Left forelimb (tissue), 1 donor: ENCODE measurements around the gene EPS8.
"Not testable (repeated sequence)": the region's sequence is repeated elsewhere in the genome, so short reads cannot be mapped to it uniquely, and the experiment has no call there.

Source experiments
- DNase-seq: peaks from one replicate; pipeline ENCODE4 v3.0.0-alpha.2; 2018; ENCODE audit warnings: low spot score

The EPS8 gene

DNA sequence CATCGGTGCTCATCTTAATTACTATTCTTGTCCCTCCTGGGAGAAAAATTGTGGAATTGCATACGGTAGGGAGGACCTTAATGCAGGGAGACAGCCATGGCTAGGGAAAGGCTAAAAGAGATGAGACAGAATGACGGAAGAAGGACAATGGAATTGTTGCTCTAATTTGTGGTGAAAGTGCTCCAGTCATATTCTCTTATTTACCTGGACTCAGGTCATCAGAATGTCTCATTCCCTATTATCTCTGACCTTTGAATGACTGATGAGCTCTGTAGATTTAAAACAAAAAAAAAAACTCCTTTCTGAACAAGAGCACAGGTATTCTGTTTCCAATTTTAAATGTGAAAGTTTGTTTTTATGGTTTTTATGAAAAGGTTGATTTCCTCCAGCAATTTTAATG is 8.6 kb upstream of the EPS8 start:
- no peak for DNase-seq

DNA sequence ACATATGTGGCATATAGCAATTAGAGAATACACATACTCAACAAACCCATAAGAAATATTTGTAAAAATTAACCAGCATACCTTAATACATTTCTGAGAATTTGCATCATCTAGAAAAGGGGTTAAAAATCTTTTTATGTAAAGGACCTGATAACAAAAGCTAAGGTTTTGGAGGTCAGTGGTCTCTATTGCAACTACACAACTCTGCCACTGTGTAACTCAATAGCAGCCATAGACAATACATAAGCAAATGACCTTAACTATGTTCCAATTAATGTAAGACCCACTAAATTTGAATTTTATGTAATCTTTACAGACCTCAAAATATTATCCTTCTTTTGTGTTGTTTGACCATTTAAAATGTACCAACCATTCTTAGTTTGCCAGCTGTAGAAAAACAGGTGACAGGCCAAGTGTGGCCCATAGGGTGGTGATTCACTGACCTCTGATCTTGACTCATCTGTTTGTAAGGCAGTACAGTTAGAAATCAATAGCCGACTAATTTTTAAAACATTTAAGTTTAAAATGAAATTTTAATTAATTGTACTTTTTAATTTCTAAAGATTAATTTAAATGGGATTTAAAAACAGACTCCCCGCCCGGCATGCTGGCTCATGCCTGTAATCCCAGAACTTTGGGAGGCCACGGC is 7.4 kb upstream of the EPS8 start:
- DNase-seq = no peak

GRCh38 chr12:15794836-15795235 is 5.6 kb upstream of the EPS8 start:
- no peak for DNase-seq

GRCh38 chr12:15794196-15794595 is 5.0 kb upstream of the EPS8 start:
- no peak for DNase-seq

DNA sequence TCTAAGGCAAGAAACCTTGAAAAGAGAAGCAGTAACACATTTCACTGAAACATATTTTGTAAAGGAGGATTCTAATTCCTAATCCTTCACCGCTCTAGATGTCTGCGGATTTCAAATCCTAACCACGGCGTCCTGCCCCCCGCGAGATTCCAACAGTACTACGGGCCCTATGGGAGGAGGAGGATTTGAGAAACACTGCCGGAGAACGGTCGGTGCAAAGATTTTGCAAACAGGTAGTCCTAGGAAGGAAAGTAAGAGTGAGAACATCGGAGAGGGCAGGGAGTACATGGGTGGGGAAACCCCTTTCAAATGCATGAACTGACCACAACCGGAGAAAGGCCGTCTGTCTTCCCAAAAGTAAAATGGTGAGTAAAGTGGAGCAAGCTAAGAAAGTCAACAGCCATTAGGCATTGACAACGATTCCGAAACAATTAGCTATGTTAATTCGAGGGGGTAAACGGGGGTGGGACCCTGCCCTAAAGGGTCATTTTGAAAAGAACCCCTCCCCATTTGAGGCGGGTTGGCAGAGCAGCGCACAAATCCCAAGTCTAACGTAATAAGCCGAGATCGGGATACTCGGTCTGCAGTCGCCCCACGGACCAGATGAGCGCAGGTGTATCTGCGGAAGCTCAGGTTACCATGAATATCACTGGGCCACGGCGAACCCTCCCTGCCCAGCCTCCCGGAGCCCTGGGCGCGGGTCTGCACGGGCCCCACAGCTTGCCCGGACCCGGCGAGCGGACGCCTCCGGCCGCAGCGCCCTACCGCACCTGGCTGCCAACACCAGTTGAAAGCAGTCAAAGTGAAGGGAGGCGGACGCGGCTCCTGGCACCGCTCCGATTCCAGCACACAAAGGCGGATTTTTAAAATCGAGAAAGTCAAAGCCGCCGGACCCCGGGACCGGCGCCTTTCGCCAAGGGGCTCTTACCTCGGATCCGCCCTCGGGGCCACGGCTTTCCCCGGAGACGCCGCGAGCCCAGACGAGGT is 662 bp downstream of the EPS8 start:
- DNase-seq = peak; percentile 67

DNA sequence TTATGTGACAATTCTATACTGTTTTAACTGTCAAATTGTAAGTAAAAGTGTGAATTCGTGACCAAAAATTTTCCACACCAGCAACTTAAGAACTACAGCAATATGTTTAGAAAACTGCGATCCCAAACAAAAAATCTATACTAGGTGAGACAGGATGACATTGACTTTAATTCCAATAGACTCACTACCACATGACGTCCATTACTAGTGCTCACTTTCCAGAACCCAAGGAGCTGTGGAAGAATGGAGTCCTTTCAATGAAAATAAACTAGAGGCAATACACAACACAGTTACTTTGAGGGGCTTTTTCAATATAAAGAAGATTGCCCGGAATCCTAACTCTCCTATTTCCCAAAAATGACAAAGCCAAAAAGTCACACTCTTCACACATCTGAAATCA is 1.4 kb downstream of the EPS8 start:
- DNase-seq = no peak

DNA sequence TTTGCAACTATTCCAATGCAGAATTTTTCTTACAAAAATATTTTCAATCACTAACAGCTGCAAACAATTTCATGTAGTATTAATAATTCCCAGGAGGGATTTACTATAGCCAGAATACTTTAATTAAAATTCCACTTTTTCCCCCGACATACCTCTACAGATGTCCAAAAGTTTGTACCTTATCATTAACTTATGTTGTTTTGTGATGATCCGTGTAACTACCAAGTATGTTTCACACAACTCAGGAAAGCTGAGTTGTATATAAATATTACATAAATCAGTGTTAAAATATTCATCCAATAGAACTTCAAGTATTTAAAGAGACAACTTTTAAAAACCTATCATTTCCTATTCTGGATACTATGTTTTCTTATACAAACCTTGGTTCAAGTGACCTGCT is 2.4 kb downstream of the EPS8 start:
- no peak for DNase-seq

DNA sequence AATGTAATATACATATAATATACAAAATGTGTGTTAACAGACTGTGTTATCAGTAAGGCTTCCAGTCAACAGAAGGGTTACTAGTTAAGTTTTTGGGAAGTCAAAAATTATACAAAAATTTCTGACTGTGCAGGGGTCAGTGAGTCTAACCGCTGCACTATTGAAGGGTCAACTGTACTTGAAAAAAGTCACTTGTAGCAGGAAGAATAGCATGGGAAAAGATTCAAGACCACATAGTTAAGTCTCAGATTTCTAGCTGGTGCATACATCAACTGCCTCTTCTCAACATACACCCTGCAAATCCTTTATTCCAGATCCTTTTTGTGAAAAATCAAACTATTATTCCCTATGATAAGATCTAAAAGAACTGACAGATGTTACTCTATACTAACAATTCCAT is 5.9 kb downstream of the EPS8 start:
- no peak for DNase-seq

GRCh38 chr12:15782667-15783066 is 6.5 kb downstream of the EPS8 start:
- DNase-seq = no peak

- no peak for DNase-seq
Observed at GRCh38 chr12:15779925-15780324, 9.3 kb downstream of the EPS8 start.

DNA sequence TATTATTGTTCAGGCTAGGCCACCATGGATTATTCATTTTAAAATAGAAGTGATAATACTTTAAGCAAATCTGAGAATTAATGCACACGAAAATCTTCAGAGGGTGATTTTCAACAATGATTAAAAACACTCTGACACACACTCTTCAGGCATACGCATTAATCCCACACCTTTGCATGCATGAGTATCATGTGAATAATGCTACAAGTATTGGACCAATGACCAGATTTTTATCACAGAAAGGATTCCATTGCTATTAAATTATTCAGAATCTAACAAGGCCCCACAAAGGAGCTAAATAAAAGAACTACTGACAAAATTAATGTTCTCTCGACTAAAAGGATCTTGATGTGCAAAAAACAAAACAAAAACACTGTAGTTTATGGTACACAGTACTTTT is 11.1 kb downstream of the EPS8 start:
- DNase-seq = no peak

- DNase-seq = no peak
Observed at GRCh38 chr12:15777355-15778012, 11.7 kb downstream of the EPS8 start.

- DNase-seq = no peak
Observed at GRCh38 chr12:15776532-15776931, 12.7 kb downstream of the EPS8 start.

GRCh38 chr12:15774819-15775218 is 14.4 kb downstream of the EPS8 start:
- DNase-seq = no peak

DNA sequence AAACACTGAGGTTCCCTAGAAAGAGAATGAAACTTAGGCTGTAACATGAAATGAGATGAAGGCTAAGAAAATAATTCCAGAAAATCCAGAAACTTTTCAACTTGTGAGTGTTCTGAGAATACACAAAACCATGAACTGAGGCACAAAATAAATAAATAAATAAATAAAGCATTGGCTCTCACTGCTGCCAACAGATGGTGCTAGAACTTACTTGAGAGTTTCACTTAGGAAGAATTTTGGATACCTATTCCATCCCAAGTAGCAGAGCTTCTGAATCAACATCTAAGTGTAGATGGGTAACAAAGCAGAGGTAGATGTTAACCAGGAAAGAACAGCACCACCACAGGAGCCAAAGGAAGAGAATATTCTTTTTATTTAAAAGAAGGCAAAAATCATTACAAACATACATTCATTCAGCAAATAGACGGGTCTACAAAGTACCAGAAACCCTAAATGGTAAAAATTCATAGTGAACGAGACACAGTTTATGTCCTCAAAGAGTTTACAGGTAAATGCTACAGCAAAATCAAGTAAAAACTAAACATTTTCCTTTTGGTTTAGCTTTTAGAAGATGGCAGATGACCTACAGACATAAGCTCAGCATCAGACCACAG is 16.7 kb downstream of the EPS8 start:
- DNase-seq = no peak

GRCh38 chr12:15770581-15770980 is 18.6 kb downstream of the EPS8 start:
- no peak for DNase-seq

DNA sequence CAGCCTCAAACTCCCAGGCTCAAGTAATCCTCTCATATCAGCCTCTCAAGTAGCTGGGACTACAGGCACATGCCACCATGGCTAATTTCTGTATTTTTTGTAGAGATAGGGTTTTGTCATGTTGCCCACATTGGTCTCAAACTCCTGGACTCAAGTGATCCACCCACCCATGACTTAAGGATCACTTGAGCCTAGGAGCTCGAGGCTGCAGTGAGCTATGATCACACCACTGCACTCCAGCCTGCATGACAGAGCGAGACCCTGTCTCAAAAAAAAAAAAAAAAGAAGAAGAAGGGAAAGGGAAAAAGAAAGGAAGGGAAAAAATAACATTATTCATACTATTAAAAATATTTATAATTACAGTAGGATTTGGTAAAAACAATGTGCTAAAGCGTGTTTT is 19.2 kb downstream of the EPS8 start:
- DNase-seq = no peak

GRCh38 chr12:15769586-15769985 is 19.6 kb downstream of the EPS8 start:
- no peak for DNase-seq

GRCh38 chr12:15767301-15767700 is 21.9 kb downstream of the EPS8 start:
- DNase-seq = no peak

DNA sequence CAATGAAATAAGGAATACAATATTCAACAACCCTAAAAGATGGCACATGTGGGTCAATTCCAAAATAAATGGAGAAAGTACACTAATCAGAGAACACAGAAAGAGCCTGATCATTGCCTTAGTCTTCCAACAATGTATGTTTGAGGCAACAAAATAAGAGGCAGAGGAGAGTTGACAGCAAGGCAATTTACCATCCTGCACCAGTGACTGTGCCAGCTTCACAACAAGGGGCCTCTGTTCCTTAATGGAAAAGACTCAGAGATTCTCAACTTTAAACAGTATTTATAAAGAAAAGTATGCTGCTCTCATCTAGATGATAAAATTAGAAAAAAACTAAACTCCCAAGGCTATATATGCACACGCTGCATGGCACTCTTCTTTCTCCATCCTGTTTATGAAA is 25.9 kb downstream of the EPS8 start:
- no peak for DNase-seq

DNA sequence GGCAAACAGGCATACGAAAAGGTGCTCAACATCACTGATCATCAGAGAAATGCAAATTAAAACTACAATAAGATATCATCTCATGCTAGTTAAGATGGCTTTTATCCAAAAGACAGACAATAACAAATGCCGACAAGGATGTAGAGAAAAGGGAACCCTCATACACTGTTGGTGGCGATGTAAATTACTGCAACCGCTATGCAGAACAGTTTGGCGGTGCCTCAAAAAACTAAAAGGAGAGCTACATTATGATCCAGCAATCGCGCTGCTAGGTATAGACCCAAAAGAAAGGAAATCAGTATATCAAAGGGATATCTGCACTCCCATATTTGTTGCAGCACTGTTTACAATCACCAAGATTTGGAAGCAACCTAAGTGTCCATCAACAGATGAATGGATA is 27.0 kb downstream of the EPS8 start:
- not testable (repeated sequence) for DNase-seq

DNA sequence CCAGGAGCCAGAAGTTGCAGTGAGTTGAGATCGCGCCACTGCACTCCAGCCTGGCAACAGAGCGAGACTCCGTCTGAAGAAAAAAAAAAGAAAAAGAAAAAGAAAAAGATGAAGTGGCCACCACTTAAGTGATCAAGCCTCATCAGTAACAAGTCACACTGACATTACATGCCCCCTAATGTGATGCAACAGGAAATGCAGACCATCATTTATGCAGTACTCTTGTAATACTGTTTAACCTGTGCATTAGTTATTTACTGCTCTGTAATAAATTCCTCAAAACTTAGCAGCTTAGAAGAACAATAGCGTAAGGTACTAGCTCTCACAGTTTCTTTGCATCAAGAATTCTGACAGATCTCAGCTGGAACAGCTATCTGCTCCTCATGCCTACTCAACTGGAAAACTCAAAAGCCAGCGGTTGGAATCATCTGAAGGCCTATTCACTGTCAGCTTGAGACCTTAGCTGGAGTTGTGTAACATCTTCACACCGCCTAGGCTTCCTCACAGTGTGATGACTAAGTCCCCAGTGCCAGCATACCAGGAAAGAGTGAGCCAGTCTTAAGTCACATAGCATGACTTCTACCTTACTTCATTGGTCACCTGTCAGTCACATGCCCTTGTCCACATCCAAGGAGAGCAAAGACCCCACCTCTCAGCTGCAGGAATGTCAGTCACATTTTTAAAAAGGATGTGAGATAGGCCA is 31.5 kb downstream of the EPS8 start:
- no peak for DNase-seq
